ENCODE data around the gene POU6F1.
A peak's percentile ranks its signal among the peaks of the same experiment; 100 is the strongest.

GRCh38 chr12:51218607-51219161 lies 822 bp upstream of the POU6F1 start:
- peak in 1 of 7 experiments; percentile 9 for TF ChIP-seq CTCF (IDR thresholded peaks at IDR 0.05)
- no peak for TF ChIP-seq POLR2A (IDR thresholded peaks at IDR 0.05)

All from stomach (tissue), 4 donors.